Activated T-cell treated with anti-CD3 and anti-CD28 coated beads for 4 hours (primary cell): ENCODE data around the gene DSTN.
A peak's percentile ranks its signal among the peaks of the same experiment; 100 is the strongest.

Source experiments
- DNase-seq: peaks from one replicate; pipeline ENCODE4 v3.0.0-alpha.2; 2020

DSTN gene

GRCh38 chr20:17640146-17640874 is 70.4 kb downstream of the DSTN start:
- DNase-seq, result no peak

DNA sequence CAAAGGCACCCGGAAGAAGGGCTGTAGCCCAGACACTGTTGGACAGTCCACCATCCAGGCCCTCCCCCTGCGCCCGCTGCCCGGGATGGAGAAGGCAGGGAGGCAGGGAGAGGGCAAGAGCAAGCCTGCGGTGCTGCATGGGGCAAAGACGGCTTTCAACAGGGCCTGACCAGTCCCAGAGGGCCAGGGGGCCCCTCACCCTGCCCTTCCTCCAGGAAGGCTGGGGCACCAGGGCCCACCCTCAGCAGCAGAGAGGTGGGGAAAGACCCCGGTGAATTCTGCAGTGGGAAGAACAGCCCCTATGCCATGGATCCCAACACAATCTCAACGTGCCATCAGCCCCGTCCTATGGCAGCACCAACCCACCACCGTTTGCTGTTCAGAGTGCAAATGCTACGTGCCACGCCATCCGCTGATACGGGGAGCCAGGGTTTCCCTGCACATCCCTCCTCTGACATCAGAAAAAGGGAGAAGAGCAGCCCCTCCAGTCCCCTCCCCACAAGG is 71.1 kb downstream of the DSTN start:
- no peak for DNase-seq

GRCh38 chr20:17641520-17641964 is 71.7 kb downstream of the DSTN start:
- no peak for DNase-seq

- no peak for DNase-seq
These were observed 72.1 kb downstream of the DSTN start for GRCh38 chr20:17641993-17642392.

DNA sequence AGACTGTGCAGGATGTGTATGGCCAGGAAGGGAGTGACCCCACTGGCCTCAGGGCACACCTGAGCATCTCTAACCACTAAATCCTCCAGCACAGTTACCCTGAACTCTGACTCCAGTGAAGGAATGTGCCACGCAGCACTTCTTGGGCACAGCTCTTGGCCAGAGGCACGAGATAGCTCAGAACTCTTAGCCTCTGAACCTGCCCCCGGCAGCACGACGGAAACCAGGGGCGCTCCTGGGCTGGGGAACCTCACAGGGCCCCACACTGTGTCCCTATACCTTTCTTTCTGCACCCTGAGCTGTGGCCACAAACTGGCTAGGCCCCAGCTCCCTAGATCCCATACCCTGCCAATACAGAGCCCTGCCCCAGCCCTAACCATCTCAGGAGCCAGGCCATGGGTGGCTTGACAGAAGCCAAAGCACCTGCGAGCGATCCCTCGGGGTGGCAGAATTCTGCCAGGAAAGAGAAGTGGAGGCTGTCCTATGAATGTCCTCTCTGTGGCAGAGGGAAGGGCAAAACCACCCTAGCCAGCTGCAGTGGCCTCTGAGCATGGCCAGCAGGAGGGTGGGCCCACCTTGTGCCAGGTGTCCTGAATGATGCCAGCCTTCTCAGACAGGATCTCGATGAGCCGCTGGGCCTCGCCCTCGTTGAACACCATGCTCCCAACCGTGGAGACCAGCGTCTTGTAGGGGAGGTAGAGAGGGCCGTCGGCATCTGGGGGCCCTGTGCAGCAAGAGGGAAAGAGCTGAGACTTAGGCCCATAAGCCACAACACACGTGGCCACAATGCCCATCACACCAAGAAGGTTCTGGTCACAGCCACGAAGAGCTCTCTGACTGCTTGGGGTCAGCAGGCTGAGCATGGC is 72.8 kb downstream of the DSTN start:
- DNase-seq, result no peak

- no peak for DNase-seq
These were observed 73.8 kb downstream of the DSTN start for GRCh38 chr20:17643531-17644188.

DNA sequence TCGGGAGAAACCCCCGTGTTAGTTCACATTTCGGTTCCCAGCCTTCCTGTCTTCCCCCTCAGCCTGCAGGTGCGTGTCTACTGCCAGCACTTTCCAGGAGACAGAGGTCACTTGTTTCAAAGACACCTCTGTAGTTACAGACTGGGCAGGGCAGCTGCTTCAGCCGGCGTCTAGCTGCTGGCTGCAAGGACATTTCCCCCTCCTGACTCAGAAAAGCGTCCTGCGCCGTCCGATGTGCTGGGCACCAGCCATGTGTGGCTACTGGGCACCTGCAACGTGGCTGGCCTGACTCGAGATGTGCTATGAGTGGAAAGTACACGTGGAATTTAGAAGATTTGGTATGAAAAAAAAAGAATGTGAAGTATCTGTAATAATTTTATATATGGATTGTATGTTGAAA is 74.6 kb downstream of the DSTN start:
- DNase-seq, result no peak

DNA sequence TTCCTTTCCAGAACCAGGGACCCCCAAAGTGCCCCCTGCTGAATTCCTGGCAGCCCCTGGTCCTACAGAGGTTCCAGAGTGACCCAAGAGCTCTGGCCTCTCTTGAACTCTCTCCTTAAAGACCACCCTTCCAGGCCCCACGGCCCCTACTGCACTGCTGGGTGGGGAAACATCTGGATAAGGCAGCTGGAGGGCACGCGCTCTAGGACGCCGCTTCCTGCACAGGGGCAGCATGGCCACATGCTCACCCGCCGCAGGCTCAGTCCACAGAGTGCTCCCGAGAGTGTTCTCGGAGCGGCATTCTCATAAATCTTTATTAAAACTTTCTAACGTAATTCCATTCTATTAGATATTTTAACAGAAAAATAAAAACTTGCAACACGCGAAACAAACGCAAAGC is 75.1 kb downstream of the DSTN start:
- no peak for DNase-seq

DNA sequence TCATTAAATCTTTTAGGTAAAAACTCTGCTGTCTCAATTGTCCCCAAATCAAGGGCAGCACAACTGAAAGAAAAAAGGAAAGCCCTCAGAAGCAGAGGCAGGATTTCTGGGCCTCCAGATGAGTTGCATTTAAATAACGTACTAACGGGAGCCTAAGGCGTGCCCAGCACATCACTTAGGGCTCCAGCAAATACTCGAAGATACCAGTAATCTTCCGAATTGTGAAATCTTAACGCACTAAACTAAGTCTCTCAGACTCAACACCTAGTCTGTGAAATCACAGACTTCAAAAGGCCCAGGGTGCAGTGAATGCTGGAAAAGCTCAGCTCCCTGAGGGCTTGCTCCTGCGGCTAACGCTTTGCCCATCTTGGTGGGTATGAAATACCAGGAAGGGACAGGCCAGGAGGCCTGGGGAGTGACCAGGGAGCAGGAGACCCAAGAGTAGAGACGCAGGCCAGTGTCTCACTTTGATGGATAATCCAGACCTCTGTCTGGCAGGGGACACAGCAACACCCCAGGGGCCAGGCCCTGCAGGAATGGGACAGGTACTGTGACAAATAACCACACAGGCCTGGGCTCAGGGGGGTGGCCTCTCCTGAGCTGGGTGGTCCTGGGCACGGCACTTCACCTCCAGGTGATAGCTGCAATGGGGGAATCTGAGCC is 75.8 kb downstream of the DSTN start:
- no peak for DNase-seq

DNA sequence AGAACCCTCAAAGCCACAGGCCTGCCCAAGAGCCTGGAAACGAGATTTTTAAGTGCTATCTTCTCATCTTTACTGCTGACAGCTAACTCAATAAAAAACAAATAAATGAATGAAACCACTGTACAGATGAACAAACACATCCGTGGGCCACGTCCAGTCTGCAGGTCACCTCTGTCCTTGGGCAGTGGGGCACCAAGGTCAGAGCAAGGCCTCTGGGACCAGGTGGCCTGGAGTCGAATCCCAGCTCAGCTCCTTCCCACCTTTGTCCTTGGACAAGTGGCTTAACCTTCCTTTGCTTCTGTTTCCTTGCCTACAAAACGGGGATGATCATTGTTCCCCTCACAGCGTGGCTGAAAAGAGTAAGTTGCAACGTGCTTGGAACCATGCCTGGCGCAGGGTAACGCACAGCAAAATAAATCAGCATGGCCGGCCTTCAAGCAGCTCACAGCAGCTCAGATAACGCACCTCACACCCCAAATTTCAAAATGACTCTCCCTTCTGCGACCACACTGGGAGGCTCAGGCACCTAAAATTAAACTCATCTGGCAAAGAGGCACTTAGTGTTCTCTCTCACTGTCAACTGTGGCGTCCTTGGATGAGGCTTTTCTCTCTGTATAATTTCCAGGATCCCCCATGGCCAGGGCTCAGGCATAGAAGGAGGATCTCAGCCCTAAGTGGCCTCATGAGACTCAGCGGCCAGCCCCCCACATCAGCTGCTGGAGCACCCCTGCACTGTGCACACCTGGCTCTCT is 76.5 kb downstream of the DSTN start:
- DNase-seq, result no peak

- no peak for DNase-seq
These were observed 77.1 kb downstream of the DSTN start for GRCh38 chr20:17646961-17647301.

DNA sequence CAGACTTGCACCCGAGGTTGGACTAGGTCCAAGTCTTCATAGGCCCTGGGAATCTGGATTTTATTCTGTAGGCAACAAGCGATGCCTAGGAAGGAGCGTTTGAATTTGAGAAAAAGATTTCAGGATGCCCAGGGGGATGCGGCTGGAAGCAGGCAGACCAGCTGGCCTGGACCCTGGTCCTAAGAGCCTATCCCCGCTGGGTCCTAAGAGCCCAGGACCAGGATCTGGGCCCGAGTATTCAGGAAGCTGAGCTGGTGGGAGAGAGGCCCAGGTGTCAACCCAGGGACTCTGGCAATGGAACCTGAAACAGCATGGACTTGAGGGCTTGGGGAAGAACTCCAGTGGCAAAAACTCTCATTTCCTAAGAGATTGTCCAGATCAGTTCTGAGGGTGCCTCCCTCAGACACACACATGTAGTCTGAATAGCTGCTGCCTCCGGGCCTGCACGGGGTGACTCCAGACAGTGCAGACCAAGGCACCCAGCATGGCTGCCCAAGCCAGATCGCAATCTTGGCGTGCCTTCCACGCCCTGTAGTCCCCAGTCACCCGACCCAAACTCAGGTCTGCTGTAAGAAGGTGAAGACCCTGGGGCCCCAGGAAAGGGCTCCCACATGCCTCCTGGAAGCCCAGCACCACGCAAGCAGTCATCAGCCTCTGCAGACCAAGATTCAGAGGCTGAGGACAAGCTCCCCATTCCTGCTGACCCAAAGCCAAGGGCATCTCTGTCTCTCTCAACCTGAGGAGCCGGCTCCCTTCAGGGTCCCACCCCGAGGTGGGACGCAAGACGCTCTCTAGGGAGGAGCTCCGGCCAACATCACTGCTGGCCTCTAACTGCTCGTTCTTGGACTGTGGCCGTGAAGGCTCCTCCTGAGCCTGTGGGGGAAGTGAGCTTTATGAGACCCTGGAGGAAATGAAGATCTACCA is 77.8 kb downstream of the DSTN start:
- no peak for DNase-seq

DNA sequence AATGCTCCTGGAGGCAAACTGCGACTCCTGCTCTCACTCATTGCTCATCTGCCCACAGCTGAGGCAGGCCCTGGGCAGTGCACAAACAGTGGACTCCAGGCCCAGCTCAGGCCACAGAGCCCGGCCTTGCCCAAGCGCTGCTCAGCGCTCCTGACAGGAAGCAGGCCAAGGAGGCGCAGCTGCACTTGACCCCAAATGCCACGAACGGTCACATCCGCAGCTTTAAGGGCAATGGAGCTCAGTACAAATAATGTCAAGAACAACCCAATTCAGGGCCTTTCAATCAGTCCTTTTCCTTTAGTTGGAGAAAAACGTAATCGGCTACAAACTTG is 78.4 kb downstream of the DSTN start:
- DNase-seq, result no peak

DNA sequence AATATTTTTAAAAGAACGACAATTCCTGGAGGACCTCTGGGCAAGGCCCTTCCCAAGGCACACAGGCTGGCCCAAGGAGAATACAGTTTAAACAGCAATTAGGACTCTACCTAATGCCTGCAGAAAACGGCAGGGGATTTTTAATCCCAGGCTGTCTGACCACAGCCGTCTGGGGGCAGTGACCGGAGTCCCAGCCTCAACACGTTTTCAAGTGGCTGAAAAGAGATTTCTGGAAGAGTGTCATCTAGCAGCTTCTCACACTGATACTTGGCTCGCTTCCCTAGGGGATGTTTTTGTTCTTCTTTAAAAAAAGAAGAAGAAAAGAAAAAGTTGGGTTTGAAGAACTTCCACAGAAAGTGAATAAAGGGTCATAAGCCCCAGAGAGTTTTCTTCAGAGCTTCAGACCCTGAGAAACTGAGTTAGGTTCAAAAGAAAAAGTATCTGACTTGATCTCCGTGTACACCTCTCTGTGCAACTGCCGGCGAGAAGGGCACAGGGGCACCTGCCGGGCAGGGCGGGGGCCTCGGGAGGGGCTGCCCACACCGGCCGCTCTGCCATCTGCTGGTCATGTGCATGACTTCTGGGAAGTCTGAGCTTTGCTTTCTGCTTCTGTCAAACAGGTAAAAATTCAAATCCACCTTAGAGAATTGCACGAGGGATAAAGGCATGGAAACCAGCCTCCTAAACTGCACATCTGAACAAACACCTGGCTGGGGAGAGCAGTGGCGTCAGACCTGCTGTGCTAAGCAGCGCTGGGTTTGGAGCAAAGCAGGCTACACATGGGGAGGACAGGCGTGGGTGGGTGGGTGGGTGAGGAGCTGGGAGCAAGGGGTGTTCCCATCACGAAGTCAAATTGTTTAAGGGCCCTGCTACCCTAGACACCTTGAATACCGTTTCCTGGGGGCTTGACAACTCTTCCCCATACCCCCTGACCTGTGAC is 79.2 kb downstream of the DSTN start:
- peak; percentile 14 for DNase-seq

DNA sequence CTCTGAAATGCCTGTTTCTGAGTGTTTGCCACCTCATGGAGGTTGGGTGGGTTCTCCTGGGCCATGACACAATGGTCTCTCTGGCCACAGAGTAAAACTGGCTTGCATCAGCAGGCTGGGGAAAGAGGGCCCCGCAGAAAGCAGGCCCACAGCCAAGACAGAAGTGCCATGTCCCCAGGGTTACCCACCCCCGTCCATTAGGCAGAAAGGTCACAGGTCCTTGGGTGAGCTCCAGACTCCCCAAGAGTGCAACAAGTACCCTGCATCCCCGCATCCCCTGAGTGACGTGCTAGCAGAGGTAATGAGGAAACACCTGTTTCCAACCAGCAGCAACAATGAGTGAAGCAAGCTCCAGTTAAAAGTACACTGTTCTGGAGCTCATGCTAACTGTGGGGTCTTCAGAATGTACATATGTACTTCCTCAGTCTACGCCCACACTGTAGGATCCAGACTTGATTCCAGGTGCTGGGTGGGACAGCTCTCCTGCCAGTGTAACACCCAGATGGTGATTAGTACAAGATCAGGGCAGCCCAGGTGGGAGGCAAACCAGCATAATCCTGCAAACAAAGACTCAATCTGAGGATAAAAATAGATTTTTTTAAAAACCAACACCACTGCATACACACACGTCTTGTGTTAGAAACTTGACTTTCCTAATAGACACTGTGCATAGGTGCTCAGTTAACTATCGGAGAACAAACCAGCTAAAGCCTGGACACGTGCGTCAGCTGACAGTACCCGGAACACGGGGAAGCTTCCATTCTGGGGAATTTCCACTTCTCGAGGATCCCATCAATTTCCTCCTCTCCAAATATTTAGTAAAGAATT is 80.6 kb downstream of the DSTN start:
- no peak for DNase-seq

- no peak for DNase-seq
These were observed 81.4 kb downstream of the DSTN start for GRCh38 chr20:17651129-17651759.

GRCh38 chr20:17651760-17652388 is 82.0 kb downstream of the DSTN start:
- DNase-seq, result no peak

DNA sequence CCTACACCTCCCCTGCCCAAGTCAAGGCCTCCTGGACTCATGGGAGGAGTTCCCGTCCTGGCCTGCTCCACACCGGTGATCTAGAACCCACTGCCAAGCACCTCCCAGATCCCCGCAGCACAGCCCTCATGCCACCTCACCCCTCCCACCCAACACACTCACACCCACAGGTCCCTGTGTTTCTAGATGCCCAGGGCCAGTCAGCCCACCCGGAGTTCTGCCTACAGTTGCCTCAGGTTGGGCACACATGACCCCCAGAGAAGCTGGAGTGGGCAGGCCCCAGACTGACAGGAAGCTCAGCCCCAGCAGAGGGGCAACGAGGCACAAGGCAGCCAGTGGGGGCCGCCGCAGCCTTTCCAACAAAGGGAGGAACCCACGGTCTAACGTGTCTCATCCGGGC is 82.5 kb downstream of the DSTN start:
- no peak for DNase-seq
